ENCODE data around the gene FCRLB.

Gene FCRLB

GRCh38 chr1:161725908-161726472 is 4.6 kb downstream of the FCRLB start (continued):
- peak; percentile 72 for TF ChIP-seq ZBTB20 (tag by site-specific recombination; IDR thresholded peaks at IDR 0.05)
- TF ChIP-seq EGR2 (tag by site-specific recombination; IDR thresholded peaks at IDR 0.05; ENCODE audit: low read depth) = no peak
- TF ChIP-seq ZNF132 (tag by site-specific recombination; IDR thresholded peaks at IDR 0.05; ENCODE audit: borderline replicate concordance) = no peak
- TF ChIP-seq ZNF555 (tag by site-specific recombination; conservative IDR thresholded peaks at IDR 0.05) = no peak
- no peak for TF ChIP-seq ZNF175 (tag by site-specific recombination; IDR thresholded peaks at IDR 0.05)
- TF ChIP-seq, protein P1, sequence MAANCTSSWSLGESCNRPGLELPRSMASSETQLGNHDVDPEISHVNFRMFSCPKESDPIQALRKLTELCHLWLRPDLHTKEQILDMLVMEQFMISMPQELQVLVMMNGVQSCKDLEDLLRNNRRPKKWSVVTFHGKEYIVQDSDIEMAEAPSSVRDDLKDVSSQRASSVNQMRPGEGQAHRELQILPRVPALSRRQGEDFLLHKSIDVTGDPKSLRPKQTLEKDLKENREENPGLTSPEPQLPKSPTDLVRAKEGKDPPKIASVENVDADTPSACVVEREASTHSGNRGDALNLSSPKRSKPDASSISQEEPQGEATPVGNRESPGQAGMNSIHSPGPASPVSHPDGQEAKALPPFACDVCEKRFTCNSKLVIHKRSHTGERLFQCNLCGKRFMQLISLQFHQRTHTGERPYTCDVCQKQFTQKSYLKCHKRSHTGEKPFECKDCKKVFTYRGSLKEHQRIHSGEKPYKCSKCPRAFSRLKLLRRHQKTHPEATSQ (tag by site-specific recombination; IDR thresholded peaks at IDR 0.05) = no peak
- TF ChIP-seq, protein P2, sequence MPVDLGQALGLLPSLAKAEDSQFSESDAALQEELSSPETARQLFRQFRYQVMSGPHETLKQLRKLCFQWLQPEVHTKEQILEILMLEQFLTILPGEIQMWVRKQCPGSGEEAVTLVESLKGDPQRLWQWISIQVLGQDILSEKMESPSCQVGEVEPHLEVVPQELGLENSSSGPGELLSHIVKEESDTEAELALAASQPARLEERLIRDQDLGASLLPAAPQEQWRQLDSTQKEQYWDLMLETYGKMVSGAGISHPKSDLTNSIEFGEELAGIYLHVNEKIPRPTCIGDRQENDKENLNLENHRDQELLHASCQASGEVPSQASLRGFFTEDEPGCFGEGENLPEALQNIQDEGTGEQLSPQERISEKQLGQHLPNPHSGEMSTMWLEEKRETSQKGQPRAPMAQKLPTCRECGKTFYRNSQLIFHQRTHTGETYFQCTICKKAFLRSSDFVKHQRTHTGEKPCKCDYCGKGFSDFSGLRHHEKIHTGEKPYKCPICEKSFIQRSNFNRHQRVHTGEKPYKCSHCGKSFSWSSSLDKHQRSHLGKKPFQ (tag by site-specific recombination; IDR thresholded peaks at IDR 0.05) = no peak
- TF ChIP-seq ZNF76 (tag by site-specific recombination; IDR thresholded peaks at IDR 0.05; ENCODE audit: borderline replicate concordance, low read depth) = no peak
- no peak for TF ChIP-seq ZNF704 (tag by site-specific recombination; IDR thresholded peaks at IDR 0.05)
- no peak for TF ChIP-seq ZNF26 (tag by site-specific recombination; IDR thresholded peaks at IDR 0.05)
- no peak for TF ChIP-seq ZNF19 (tag by site-specific recombination; IDR thresholded peaks at IDR 0.05; ENCODE audit: low read depth)
- TF ChIP-seq ZNF777 (tag by site-specific recombination; IDR thresholded peaks at IDR 0.05; ENCODE audit: borderline replicate concordance) = 0 out of 2 replicates have a peak, but pooled peaks have one; percentile 8
- no peak for TF ChIP-seq ZNF571 (tag by site-specific recombination; IDR thresholded peaks at IDR 0.05)
- TF ChIP-seq ZNF747 (tag by site-specific recombination; IDR thresholded peaks at IDR 0.05) = no peak
- TF ChIP-seq ZBTB48 (tag by site-specific recombination; IDR thresholded peaks at IDR 0.05) = peak; percentile 82; the same call in 1 of the 2 replicates
- TF ChIP-seq PRDM1 (tag by site-specific recombination; IDR thresholded peaks at IDR 0.05) = no peak
- no peak for TF ChIP-seq ZBTB21 (tag by site-specific recombination; IDR thresholded peaks at IDR 0.05)
- TF ChIP-seq ZNF24 (tag by site-specific recombination; IDR thresholded peaks at IDR 0.05) = no peak

DNA sequence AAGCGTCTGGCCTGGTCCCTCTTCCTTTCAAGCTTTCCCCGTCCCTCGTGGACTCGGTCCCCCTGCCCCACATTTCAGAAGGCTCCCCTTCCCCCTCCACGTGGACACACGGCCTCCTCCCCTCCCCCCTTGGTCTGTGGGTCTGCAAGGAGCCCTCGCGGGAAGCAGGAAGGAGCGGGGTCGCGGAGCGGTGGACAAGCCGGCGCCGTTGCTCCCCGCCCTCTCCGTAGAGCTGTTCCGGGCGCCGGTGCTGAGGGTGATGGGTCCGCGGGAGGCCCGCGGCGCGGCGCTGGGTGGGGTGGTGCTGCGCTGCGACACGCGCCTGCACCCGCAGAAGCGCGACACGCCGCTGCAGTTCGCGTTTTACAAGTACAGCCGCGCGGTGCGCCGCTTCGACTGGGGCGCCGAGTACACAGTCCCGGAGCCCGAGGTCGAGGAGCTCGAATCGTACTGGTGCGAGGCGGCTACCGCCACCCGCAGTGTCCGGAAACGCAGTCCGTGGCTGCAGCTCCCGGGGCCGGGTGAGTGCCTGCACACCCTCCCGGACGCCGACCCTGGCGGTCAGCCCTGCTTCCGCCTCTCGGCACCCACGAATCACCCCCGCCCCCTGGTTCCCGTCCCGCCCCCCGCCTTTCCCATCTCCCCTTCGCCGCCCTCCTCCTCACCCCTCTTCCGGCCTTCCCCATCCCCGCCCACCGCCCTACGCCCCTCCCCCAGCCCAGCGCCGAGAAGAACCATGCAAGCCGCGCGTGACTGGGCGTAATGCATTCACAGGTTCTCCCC is 5.3 kb downstream of the FCRLB start:
- H3K36me3 ChIP-seq (ENCODE audit: control insufficient read depth in 2 of 2, insufficient read depth in 1 of 2, low read length in 2 of 2) = no peaks in the 10 kb centered on the region
- peak overlapping the region; percentile 62 for H3K4me3 ChIP-seq (ENCODE audit: low read depth, low read length)
- H3K9me3 ChIP-seq (ENCODE audit: control insufficient read depth, insufficient read depth, low read depth, low read length) = no peaks in the 10 kb centered on the region
- POLR2A ChIA-PET = interaction anchor here (0.5 to 2.6 kb wide), 9 partner anchors 12 to 186 kb away, joined by 3 to 19 read pairs (median 4); partner anchors contain the start of genes DUSP12 and FCRLA
- H3K27ac ChIP-seq (ENCODE audit: extremely low read depth, low read depth, low read length) = peak overlapping the region; percentile 70; the same call in 1 of the 2 replicates
- no peaks in the 10 kb centered on the region; the same call in 1 of the 2 replicates for H3K4me1 ChIP-seq (ENCODE audit: control insufficient read depth, insufficient read depth, low read length)
- CTCF ChIA-PET = interaction anchor here (0.6 to 4.0 kb wide), 8 partner anchors 9 to 1127 kb away, joined by 3 to 13 read pairs (median 4); partner anchors contain the start of gene FCRLA
- TF ChIP-seq, protein P3, sequence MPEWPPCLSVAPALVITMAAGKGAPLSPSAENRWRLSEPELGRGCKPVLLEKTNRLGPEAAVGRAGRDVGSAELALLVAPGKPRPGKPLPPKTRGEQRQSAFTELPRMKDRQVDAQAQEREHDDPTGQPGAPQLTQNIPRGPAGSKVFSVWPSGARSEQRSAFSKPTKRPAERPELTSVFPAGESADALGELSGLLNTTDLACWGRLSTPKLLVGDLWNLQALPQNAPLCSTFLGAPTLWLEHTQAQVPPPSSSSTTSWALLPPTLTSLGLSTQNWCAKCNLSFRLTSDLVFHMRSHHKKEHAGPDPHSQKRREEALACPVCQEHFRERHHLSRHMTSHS (tag by site-specific recombination; IDR thresholded peaks at IDR 0.05) = no peak
- TF ChIP-seq ZNF138 (tag by site-specific recombination; IDR thresholded peaks at IDR 0.05; ENCODE audit: borderline replicate concordance) = no peak
- TF ChIP-seq ZNF311 (tag by site-specific recombination; IDR thresholded peaks at IDR 0.05; ENCODE audit: borderline replicate concordance) = no peak
- TF ChIP-seq ZNF114 (tag by site-specific recombination; IDR thresholded peaks at IDR 0.05) = no peak
- no peak for TF ChIP-seq ZNF416 (tag by site-specific recombination; IDR thresholded peaks at IDR 0.05)
- TF ChIP-seq ZNF747 (tag by site-specific recombination; IDR thresholded peaks at IDR 0.05) = no peak
- TF ChIP-seq ZNF560 (tag by site-specific recombination; IDR thresholded peaks at IDR 0.05; ENCODE audit: borderline replicate concordance) = no peak
- TF ChIP-seq ZNF423 (tag by site-specific recombination; IDR thresholded peaks at IDR 0.05) = peak; percentile 73
- TF ChIP-seq WT1 (tag by site-specific recombination; IDR thresholded peaks at IDR 0.05) = 0 out of 2 replicates have a peak, but pooled peaks have one; percentile 41
- TF ChIP-seq ZNF777 (tag by site-specific recombination; IDR thresholded peaks at IDR 0.05; ENCODE audit: borderline replicate concordance) = 0 out of 2 replicates have a peak, but pooled peaks have one; percentile 6
- TF ChIP-seq SP3 (tag by site-specific recombination; IDR thresholded peaks at IDR 0.05) = peak; percentile 75; the same call in 1 of the 2 replicates
- peak; percentile 47; the same call in 1 of the 2 replicates for TF ChIP-seq EGR2 (tag by site-specific recombination; IDR thresholded peaks at IDR 0.05; ENCODE audit: low read depth)
- no peak for TF ChIP-seq ZFP3 (tag by site-specific recombination; IDR thresholded peaks at IDR 0.05; ENCODE audit: low read depth)

Measured in HEK293 (cell line).